ENCODE data around the gene LEMD2. TPM values are rescaled to one million over a fixed set of nuclear protein-coding genes. Genes with fewer than 3 reads are reported as not detected.

Gene LEMD2
- total and polyA plus RNA-seq, 7 donors, result 21.3 to 63.3 (median 37.3) TPM

DNA sequence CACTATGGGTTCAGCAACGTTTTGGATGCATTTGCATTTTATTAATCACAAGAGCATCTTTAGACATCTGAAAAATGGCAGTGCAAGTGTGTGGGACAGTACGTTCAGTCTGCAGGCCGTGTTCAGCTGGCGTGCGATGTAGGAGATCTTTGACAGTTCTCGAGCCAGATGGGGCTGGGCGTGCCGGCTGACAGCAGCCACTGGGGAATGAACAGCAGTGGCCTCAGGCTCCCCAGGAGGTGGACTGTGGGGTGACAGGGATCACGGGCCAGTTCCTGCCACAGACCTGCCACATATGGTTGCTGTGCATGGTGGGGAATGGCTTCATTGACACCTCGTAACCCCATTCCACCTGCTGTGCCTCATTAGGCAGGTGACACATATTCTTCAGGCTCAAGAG, 31.3 kb upstream of the LEMD2 start:
- TF ChIP-seq, protein P1, sequence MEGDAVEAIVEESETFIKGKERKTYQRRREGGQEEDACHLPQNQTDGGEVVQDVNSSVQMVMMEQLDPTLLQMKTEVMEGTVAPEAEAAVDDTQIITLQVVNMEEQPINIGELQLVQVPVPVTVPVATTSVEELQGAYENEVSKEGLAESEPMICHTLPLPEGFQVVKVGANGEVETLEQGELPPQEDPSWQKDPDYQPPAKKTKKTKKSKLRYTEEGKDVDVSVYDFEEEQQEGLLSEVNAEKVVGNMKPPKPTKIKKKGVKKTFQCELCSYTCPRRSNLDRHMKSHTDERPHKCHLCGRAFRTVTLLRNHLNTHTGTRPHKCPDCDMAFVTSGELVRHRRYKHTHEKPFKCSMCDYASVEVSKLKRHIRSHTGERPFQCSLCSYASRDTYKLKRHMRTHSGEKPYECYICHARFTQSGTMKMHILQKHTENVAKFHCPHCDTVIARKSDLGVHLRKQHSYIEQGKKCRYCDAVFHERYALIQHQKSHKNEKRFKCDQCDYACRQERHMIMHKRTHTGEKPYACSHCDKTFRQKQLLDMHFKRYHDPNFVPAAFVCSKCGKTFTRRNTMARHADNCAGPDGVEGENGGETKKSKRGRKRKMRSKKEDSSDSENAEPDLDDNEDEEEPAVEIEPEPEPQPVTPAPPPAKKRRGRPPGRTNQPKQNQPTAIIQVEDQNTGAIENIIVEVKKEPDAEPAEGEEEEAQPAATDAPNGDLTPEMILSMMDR (IDR thresholded peaks at IDR 0.05), result no peak
- H3K4me3 ChIP-seq, result no peak overlapping the region
- WGBS, 3 donors, result 33 to 39% (median 34%) methylated on average over 10 of the region's 10 CpGs
- peaks cover 0 to 6% (median 0%) of the 10 kb centered on the region in 3 donors for H3K27me3 ChIP-seq (ENCODE audit: insufficient read depth in 3 of 3, low read length in 2 of 3)
- no peak for ATAC-seq
- H3K4me1 ChIP-seq, result no peaks in the 10 kb centered on the region
- no peak overlapping the region for H3K27ac ChIP-seq
- no peaks in the 10 kb centered on the region for H3K36me3 ChIP-seq (ENCODE audit: insufficient read depth in 1 of 2, low read depth in 1 of 2)
- intact Hi-C loops (cut with DNase I), result no loop called here
- H3K9me3 ChIP-seq, result no peaks in the 10 kb centered on the region
- DNase-seq, result no peak

DNA sequence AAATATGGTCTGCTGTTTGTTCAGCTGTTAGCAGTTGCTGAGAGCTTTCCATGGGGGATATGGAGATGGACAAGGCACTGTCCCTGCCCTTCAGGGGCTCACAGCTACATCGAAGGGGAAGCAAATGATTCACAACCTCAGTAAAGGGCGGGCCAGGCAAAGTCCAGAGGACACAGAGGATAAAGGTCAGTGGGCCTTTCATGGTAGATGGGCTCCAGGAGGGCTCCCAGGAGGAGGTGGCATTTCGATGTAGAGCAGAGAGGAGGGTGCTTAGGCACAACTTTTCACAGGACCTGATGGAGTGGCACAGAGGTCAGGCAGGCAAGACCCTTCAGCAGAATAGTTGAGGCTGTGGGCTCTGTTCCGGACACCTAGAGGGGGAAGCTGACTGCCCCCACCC, 30.1 kb upstream of the LEMD2 start:
- intact Hi-C loops (cut with DNase I), result no loop called here
- 73 to 85% (median 84%) methylated on average over 4 of the region's 4 CpGs for WGBS, 3 donors
- no peak overlapping the region for H3K4me3 ChIP-seq
- H3K27me3 ChIP-seq (ENCODE audit: insufficient read depth in 3 of 3, low read length in 2 of 3), result peaks cover 0 to 17% (median 6%) of the 10 kb centered on the region in 3 donors
- H3K4me1 ChIP-seq, result no peaks in the 10 kb centered on the region
- no peak for DNase-seq
- no peak overlapping the region for H3K27ac ChIP-seq
- TF ChIP-seq, protein P1 (IDR thresholded peaks at IDR 0.05), result no peak
- no peaks in the 10 kb centered on the region for H3K9me3 ChIP-seq
- H3K36me3 ChIP-seq (ENCODE audit: insufficient read depth in 1 of 2, low read depth in 1 of 2), result no peaks in the 10 kb centered on the region
- ATAC-seq, result no peak

DNA sequence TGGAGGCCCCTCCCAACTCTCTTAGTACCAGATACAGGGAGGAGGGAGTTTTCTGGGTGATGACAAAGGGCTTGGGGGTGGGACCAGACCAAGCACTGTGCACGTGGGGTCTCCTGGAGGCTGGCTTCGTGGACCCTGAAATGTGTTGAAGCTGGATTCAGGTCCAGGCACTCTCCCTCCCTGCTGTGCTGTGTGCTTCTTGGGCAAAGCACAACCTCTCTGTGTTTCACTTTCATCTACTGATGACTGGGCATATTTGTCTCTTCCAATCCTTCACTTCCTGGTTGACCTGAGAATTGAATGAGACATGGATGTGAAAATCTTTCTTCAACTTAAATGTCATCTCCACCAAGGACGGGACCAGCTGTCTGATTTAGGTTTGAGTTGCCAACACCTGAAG, 29.4 kb upstream of the LEMD2 start:
- no peak overlapping the region for H3K27ac ChIP-seq
- intact Hi-C loops (cut with DNase I), result no loop called here
- peaks cover 0 to 24% (median 7%) of the 10 kb centered on the region in 3 donors for H3K27me3 ChIP-seq (ENCODE audit: insufficient read depth in 3 of 3, low read length in 2 of 3)
- TF ChIP-seq, protein P1 (IDR thresholded peaks at IDR 0.05), result no peak
- H3K4me1 ChIP-seq, result no peaks in the 10 kb centered on the region
- H3K4me3 ChIP-seq, result no peak overlapping the region
- ATAC-seq (no peak), DNase-seq (no peak)
- no peaks in the 10 kb centered on the region for H3K36me3 ChIP-seq (ENCODE audit: insufficient read depth in 1 of 2, low read depth in 1 of 2)
- no peaks in the 10 kb centered on the region for H3K9me3 ChIP-seq
- 55 to 72% (median 71%) methylated on average over 3 of the region's 3 CpGs for WGBS, 3 donors

DNA sequence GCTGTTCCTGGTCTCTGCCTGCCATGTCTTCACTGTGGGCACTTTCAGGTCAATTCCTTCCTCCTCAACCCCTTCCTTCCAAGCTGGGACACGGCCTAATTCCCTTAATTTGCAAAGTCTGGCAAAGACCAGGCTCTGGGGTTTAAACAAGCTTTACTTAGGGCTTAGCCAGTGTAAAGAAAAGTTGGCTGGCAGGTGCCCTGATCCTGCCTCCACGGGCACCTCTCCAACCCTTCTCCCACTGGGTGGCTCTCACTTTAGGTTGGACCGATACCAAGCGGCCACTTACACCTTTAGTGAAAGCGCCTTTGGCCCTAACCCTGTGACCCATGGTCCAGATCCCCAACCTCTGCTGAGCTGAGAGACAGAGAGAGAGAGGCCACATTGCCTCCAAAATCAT, 28.6 kb upstream of the LEMD2 start:
- no peaks in the 10 kb centered on the region for H3K9me3 ChIP-seq
- H3K4me3 ChIP-seq, result no peak overlapping the region
- WGBS, 3 donors, result 47 to 61% (median 50%) methylated on average over 5 of the region's 5 CpGs
- no peak for ATAC-seq
- TF ChIP-seq, protein P1 (IDR thresholded peaks at IDR 0.05), result no peak
- no peak for DNase-seq
- intact Hi-C loops (cut with DNase I), result no loop called here
- H3K36me3 ChIP-seq (ENCODE audit: insufficient read depth in 1 of 2, low read depth in 1 of 2), result no peaks in the 10 kb centered on the region
- H3K27ac ChIP-seq, result no peak overlapping the region
- H3K4me1 ChIP-seq, result no peaks in the 10 kb centered on the region
- peaks cover 0 to 29% (median 10%) of the 10 kb centered on the region in 3 donors for H3K27me3 ChIP-seq (ENCODE audit: insufficient read depth in 3 of 3, low read length in 2 of 3)

DNA sequence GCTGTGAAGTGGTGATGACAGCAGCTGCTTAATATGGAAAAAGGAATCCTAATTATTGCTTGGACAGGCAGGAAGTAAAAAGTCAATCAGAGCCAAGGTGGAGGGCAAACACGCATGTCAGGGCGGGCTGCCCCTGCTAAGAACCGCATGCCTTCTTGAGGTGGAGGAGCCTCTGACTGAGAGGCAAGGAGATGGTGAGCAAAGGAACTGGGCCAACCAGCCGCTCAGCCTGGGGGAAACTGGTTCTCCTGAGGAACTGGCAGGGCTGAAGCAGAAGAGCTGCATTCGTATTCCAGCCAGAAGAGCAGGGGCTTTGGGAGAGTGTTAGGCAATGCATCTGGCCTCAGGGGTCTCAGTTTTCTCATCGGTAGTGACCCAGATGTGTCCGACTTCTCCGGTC, 28.0 kb upstream of the LEMD2 start:
- Histone ChIP-seq H3K36me3 (ENCODE audit: insufficient read depth in 1 of 2, low read depth in 1 of 2) (no peaks in the 10 kb centered on the region), H3K27ac (no peak overlapping the region), H3K9me3 (no peaks in the 10 kb centered on the region), H3K4me1 (no peaks in the 10 kb centered on the region), H3K27me3 (ENCODE audit: insufficient read depth in 3 of 3, low read length in 2 of 3) (peaks cover 0 to 34% (median 11%) of the 10 kb centered on the region in 3 donors), H3K4me3 (no peak overlapping the region)
- TF ChIP-seq, protein P1 (IDR thresholded peaks at IDR 0.05), result no peak
- WGBS, 3 donors, result 33 to 51% (median 40%) methylated on average over 8 of the region's 8 CpGs
- intact Hi-C loops (cut with DNase I), result no loop called here
- ATAC-seq (no peak), DNase-seq (no peak)

All from psoas muscle (tissue), 8 donors.